Sigmoid colon (tissue), 7 donors: Measurements from ENCODE around the gene TRMT2A. TPM values are rescaled to one million over a fixed set of nuclear protein-coding genes. Genes with fewer than 3 reads are reported as not detected.

ENCODE experiments used
- DNase-seq: peaks from one replicate; pipeline ENCODE4 v3.0.0-alpha.2; 2019
- H3K27ac ChIP-seq, 4 donors: fragments of 200-600 bp; sonication (generic); one replicate each; pipeline ENCODE4 v1.5.1; 2016 to 2019; ENCODE audit warnings: mild to moderate bottlenecking in 1 of 4
- H3K27me3 ChIP-seq, 3 donors: fragments of 200-600 bp; sonication (generic); one replicate each; pipeline ENCODE4 v1.5.1; 2019; ENCODE audit warnings: mild to moderate bottlenecking in 1 of 3
- H3K36me3 ChIP-seq, 4 donors: fragments of 200-600 bp; sonication (generic); one replicate each; pipeline ENCODE4 v1.5.1; 2016 to 2019
- H3K4me1 ChIP-seq, 4 donors: fragments of 200-600 bp; sonication (generic); one replicate each; pipeline ENCODE4 v1.5.1; 2017 to 2019
- H3K4me3 ChIP-seq, 4 donors: fragments of 200-600 bp; sonication (generic); one replicate each; pipeline ENCODE4 v1.5.1; 2017 to 2019; ENCODE audit warnings: mild to moderate bottlenecking in 2 of 4, moderate library complexity in 1 of 4
- H3K9me3 ChIP-seq, 4 donors: fragments of 200-600 bp in 3 of 4; sonication (generic) in 3 of 4; one replicate each; pipeline versions ENCODE4 v1.5.1 to v1.6.1; 2013 to 2019
- EP300 ChIP-seq, 4 donors: sonication (generic); formaldehyde crosslinking; IDR thresholded peaks; one replicate each; pipeline ENCODE4 v1.6.1; 2017; ENCODE audit warnings: antibody characterized with exemption in 4 of 4
- POLR2A ChIP-seq, 2 donors: fragments of 450-650 bp; IDR thresholded peaks; one replicate each; pipeline ENCODE4 v1.6.1; 2016; ENCODE audit warnings: antibody characterized with exemption in 2 of 2, mild to moderate bottlenecking in 2 of 2, moderate library complexity in 2 of 2
- POLR2AphosphoS5 ChIP-seq, 4 donors: sonication (generic); formaldehyde crosslinking; IDR thresholded peaks; one replicate each; pipeline ENCODE4 v1.6.1; 2017; ENCODE audit warnings: antibody characterized with exemption in 4 of 4
- WGBS, 2 donors: extraction: QIAGEN DNeasy Blood & Tissue Kit; methylation state at CpG; one replicate each; pipeline ENCODE4 v1.1.7; 2013; 5-methylcytosine and 5-hydroxymethylcytosine counted together
- intact Hi-C: fragments of 100-400 bp; cut with DNase I; formaldehyde crosslinking; loops from one replicate; pipeline ENCODE4 v1.15.1; 2023
- polyA plus RNA-seq, 3 donors: library from polyadenylated mRNA; stranded (reverse); fragments of 200-250 nt; gene quantifications; one replicate each; pipeline ENCODE4 v1.2.3, GENCODE V29; 2013
- total RNA-seq, 4 donors: library from RNA; depleted of rRNA; stranded (reverse); fragments of >200 nt; gene quantifications; one replicate each; pipeline ENCODE4 v1.1.0, GENCODE V29; 2016
- TF ChIP-seq, protein P1 (sequence below), 4 experiments: fragments of 450-650 bp in 3 of 4; fragments of 200-600 bp in 1 of 4; IDR thresholded peaks; one replicate each; pipeline ENCODE4 v1.5.1; 2016 to 2019; ENCODE audit warnings: antibody characterized with exemption in 4 of 4, mild to moderate bottlenecking in 3 of 4, moderate library complexity in 2 of 4
- donor health status: healthy with polysubstance abuse.
- donor health status: Bipolar disorder and iron deficiency.
- donor health status: healthy.

TRMT2A gene
- total and polyA plus RNA-seq, 7 donors, result 8.6 to 55.1 (median 43.7) TPM

DNA sequence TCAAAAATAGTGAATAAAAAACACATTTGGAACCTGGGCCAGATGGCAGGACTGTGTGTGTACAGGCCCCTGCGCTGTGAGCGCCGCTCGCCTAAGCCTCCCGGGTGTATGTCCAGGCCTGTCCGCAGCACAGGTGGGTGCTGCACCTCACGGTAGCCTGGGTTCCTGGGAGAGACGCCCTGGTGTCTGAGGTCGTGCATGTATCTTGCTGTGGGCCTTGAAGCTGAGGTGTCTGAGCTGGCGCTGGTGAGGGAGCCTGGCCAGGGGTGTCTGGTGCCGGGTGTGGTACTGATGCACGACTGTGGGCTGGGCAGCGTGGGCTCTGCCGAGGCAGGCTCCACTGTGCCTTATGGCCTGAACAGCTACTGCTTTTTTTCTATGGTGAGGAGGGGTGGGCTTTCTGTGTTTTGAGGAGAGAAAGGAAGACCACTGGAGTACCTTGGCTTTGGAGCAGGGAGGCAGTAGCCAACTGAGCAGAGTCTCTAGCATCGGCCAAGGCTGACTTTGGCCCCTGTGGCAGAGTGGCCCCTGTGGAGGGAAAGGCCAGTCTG is 10.4 kb upstream of the TRMT2A start:
- 85 to 91% methylated on average over 15 of the region's 15 CpGs for WGBS, 2 donors

DNA sequence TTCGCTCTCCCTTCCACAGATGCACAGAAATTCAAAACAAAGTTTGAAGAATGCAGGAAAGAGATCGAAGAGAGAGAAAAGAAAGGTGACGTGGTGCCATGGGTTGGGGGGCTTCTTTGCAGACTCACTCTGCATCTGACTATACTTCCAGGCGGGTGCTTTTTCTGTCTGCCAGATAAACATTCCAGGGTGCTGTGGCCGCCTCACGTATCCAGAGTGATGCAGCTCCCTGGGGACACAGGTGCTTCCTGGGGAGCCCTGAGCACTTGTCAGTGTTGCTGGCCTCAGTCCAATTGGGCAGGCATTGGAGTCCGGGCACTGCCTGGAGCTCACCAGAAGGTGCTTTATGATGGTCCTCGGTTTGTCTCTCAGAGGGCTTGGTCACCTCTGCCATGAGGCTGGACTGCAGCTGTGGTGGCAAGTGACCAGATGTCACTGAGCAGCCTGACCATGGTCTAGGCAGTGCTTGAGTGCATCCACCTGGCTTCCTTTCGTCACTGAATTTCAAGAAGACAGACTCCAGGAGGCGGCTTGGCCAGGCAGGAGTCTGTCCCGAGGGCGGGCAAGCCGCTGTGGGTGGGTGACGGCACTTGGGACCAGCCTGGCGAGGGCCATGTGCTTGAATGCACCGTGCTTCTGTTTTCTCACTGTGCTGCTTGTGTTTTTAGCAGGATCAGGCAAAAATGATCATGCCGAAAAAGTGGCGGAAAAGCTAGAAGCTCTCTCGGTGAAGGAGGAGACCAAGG is 9.4 kb upstream of the TRMT2A start:
- WGBS, 2 donors, result 80 to 87% methylated on average over 19 of the region's 19 CpGs
- TF ChIP-seq POLR2AphosphoS5 (IDR thresholded peaks at IDR 0.05), result no peak
- no peak for TF ChIP-seq POLR2A (IDR thresholded peaks at IDR 0.05)
- TF ChIP-seq, protein P1, sequence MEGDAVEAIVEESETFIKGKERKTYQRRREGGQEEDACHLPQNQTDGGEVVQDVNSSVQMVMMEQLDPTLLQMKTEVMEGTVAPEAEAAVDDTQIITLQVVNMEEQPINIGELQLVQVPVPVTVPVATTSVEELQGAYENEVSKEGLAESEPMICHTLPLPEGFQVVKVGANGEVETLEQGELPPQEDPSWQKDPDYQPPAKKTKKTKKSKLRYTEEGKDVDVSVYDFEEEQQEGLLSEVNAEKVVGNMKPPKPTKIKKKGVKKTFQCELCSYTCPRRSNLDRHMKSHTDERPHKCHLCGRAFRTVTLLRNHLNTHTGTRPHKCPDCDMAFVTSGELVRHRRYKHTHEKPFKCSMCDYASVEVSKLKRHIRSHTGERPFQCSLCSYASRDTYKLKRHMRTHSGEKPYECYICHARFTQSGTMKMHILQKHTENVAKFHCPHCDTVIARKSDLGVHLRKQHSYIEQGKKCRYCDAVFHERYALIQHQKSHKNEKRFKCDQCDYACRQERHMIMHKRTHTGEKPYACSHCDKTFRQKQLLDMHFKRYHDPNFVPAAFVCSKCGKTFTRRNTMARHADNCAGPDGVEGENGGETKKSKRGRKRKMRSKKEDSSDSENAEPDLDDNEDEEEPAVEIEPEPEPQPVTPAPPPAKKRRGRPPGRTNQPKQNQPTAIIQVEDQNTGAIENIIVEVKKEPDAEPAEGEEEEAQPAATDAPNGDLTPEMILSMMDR (IDR thresholded peaks at IDR 0.05), result no peak
- no peak for TF ChIP-seq EP300 (IDR thresholded peaks at IDR 0.05)
- Histone ChIP-seq H3K36me3 (peaks cover 0 to 57% (median 23%) of the 10 kb centered on the region in 4 donors), H3K27me3 (no peaks in the 10 kb centered on the region), H3K27ac (no peak overlapping the region), H3K4me1 (peaks cover 0 to 17% (median 7%) of the 10 kb centered on the region in 4 donors), H3K4me3 (no peak overlapping the region), H3K9me3 (no peaks in the 10 kb centered on the region)
- no peak for DNase-seq
- intact Hi-C loops, result no loop called here

More for the DNA sequence above, 10.4 kb upstream of the TRMT2A start:
- Histone ChIP-seq H3K9me3 (no peaks in the 10 kb centered on the region), H3K27ac (no peak overlapping the region), H3K27me3 (no peaks in the 10 kb centered on the region), H3K4me1 (peaks cover 0 to 12% (median 10%) of the 10 kb centered on the region in 4 donors), H3K36me3 (peaks cover 0 to 47% (median 18%) of the 10 kb centered on the region in 4 donors), H3K4me3 (no peak overlapping the region)
- no peak for TF ChIP-seq POLR2AphosphoS5 (IDR thresholded peaks at IDR 0.05)
- TF ChIP-seq POLR2A (IDR thresholded peaks at IDR 0.05), result no peak
- TF ChIP-seq EP300 (IDR thresholded peaks at IDR 0.05), result no peak
- TF ChIP-seq, protein P1 (IDR thresholded peaks at IDR 0.05), result no peak
- no peak for DNase-seq
- intact Hi-C loops, result no loop called here

DNA sequence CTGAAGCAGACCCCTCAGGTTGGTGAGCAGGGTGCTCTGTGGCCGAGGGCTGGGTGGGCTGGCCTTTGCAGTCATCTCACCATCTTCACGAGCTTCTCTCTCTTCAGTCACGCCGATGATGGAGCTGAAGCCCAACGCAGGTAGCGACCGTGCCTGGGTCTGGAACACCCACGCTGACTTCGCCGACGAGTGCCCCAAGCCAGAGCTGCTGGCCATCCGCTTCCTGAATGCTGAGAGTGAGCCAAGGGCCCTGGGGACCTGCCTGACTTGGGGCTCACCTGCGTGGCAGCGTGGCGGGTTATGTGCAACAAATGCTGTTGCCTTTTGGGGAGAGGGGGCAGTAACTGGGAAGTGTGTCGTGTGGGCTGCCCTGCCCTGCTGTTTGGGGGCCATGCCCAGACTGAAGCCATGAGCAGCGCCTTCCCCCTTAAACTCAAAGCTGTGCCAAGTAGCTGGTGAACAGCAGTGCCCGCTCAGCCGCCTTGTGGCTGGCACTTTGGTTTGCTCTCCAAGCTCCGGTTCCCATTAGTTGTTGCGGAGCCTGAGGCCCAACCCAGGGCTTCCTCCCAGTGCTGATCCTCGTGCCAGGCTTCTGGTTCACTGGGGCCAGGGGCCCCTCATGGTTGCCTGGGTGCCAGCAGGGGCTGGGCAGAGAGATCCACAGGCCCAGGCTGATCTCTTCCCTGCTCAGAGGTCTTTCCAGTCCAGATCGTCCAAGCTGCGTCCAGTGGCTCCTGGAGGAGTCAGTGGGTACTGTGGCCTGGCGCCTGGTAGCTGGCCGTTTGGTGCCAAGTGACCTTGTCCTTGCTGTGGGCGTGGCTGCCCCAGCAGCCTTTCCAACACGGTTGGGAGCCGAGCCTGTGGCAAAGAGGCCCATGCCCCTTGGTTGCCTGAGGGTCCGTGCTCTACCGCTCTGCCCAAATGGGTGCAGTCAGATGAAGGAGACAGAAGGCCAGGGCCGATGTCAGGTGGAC is 8.5 kb upstream of the TRMT2A start:
- H3K4me3 ChIP-seq, result no peak overlapping the region
- DNase-seq, result no peak
- peaks cover 0 to 19% (median 5%) of the 10 kb centered on the region in 4 donors for H3K4me1 ChIP-seq
- TF ChIP-seq POLR2AphosphoS5 (IDR thresholded peaks at IDR 0.05), result no peak
- WGBS, 2 donors, result 89 to 93% methylated on average over 32 of the region's 32 CpGs
- intact Hi-C loops, result no loop called here
- H3K9me3 ChIP-seq, result no peaks in the 10 kb centered on the region
- H3K36me3 ChIP-seq, result peaks cover 0 to 65% (median 30%) of the 10 kb centered on the region in 4 donors
- no peak overlapping the region for H3K27ac ChIP-seq
- no peaks in the 10 kb centered on the region for H3K27me3 ChIP-seq

DNA sequence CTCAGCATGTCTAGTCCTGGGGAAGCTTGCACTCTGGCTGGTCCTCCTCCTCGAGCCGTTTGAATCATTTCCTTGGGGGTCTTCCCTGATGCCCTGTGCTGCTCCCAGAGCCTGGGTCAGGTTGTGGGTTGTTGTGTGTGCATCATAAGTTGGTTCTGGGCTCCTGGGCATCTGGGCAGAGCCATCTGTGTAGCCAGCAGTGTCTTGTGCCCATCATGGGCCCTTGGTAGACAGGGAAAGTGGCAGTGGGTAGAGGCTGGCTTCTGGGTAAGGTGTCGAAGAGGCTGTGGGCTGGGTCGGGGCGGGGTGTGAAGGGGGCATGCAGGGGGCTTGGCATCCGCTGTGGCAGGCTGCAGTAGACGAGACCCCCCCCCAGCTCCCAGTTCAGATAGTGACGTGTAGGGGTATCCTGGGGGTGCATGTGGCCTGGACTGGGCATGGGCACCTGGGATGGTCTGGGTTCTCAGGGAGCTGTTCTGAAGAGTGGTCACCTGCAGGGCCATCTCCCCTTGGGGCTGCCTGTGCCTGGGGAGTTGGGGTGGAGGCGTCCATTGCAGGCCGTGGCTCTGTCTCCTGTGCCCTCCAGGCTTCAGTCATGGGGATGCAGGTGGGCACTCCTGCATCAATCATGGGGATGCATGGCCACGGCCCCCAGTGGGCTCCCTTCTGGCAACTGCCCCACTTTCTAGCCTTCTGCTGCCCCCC is 7.2 kb upstream of the TRMT2A start:
- no peak for TF ChIP-seq POLR2AphosphoS5 (IDR thresholded peaks at IDR 0.05)
- no peak for TF ChIP-seq POLR2A (IDR thresholded peaks at IDR 0.05)
- TF ChIP-seq EP300 (IDR thresholded peaks at IDR 0.05), result no peak
- TF ChIP-seq, protein P1 (IDR thresholded peaks at IDR 0.05), result no peak
- H3K9me3 ChIP-seq, result no peaks in the 10 kb centered on the region
- DNase-seq, result no peak
- peaks cover 0 to 28% (median 12%) of the 10 kb centered on the region in 4 donors for H3K4me1 ChIP-seq
- no peaks in the 10 kb centered on the region for H3K27me3 ChIP-seq
- no peak overlapping the region for H3K27ac ChIP-seq
- no peak overlapping the region for H3K4me3 ChIP-seq
- 94% methylated on average over 11 of the region's 11 CpGs for WGBS, 2 donors
- intact Hi-C loops, result no loop called here
- peaks cover 4 to 77% (median 39%) of the 10 kb centered on the region in 4 donors for H3K36me3 ChIP-seq
